Measurements from ENCODE around the gene PROCA1. TPM values are rescaled to one million over a fixed set of nuclear protein-coding genes. Genes with fewer than 3 reads are reported as not detected.

The PROCA1 gene
- total and polyA plus RNA-seq, 2 of the 13 experiments (the other 11 are each of a cell fraction or from before 2014, with no cell fraction given): 0.73 to 1.5 TPM

GRCh38 chr17:28716740-28717577, 5.3 kb upstream of the PROCA1 start:
- no peak overlapping the region for H2AFZ ChIP-seq (ENCODE audit: low read length)

More at GRCh38 chr17:28716740-28717577, 5.3 kb upstream of the PROCA1 start:
- H3K79me2 ChIP-seq (ENCODE audit: insufficient read depth, low read length): peaks cover 20% of the 10 kb centered on the region
- no peaks in the 10 kb centered on the region for H3K9me3 ChIP-seq (ENCODE audit: low read length)
- 84% methylated on average over 49 of the region's 63 CpGs for whole genome bisulfite sequencing (ENCODE audit: low lambda C conversion rate)
- BruUV-seq (replicated peaks): no TSS peak
- CTCF ChIA-PET (ENCODE audit: low intra/inter-chr PET ratio, low total read pairs): no interaction called here
- TF ChIP-seq CBX5 (CRISPR knock-in tag; IDR thresholded peaks at IDR 0.05; ENCODE audit: borderline replicate concordance) (no peak), NR2C2 (CRISPR knock-in tag; IDR thresholded peaks at IDR 0.05; ENCODE audit: borderline replicate concordance) (no peak), ZNF33A (CRISPR knock-in tag; IDR thresholded peaks at IDR 0.05; ENCODE audit: borderline replicate concordance) (no peak), ZNF639 (CRISPR knock-in tag; conservative IDR thresholded peaks at IDR 0.05) (no peak), RNF2 (conservative IDR thresholded peaks at IDR 0.05; ENCODE audit: low read depth) (no peak), ZNF292 (CRISPR knock-in tag; IDR thresholded peaks at IDR 0.05; ENCODE audit: borderline replicate concordance, low read depth) (no peak)
- no peak overlapping the region for H3K4me3 ChIP-seq (replicated peaks in 1 of 3; ENCODE audit: insufficient read depth in 1 of 3, low read depth in 2 of 3, low read length in 3 of 3)
- peaks cover 2 to 3% of the 10 kb centered on the region in 2 experiments; a peak in 3 of 5 replicates for H3K27me3 ChIP-seq (ENCODE audit: control insufficient read depth in 1 of 2, insufficient read depth in 2 of 2, low read length in 2 of 2)
- intact Hi-C loops (cut with micrococcal nuclease; ENCODE audit: unreplicated experiment): no loop called here
- H4K20me1 ChIP-seq (ENCODE audit: insufficient read depth, low read length): peaks cover 14% of the 10 kb centered on the region
- POLR2A ChIA-PET: interaction anchor here (10.1 kb wide), 1 partner anchor 18 kb away, joined by 145 read pairs; no protein-coding TSS in a partner anchor
- no peak overlapping the region for H3K27ac ChIP-seq (ENCODE audit: extremely low read length, insufficient read depth, low read length)
- H3K9ac ChIP-seq (ENCODE audit: insufficient read depth, low read depth, low read length): no peak overlapping the region
- no peak for FAIRE-seq
- H3K4me1 ChIP-seq (ENCODE audit: insufficient read depth, low read length): peaks cover 44% of the 10 kb centered on the region
- no peak overlapping the region for H3K4me2 ChIP-seq (ENCODE audit: low read depth, low read length)
- ATAC-seq: no peak
- no peak for DNase-seq (ENCODE audit: low spot score)
- in situ Hi-C loops (cut with HindIII; ENCODE audit: extremely low pct_ligation_motif_present, low pct_unique_long_range_greater_than_20kb): loop anchor here (5.0 kb wide), 1 partner anchor 70 kb away; the partner anchor contains the start of gene BLTP2
- peaks cover 1 to 12% of the 10 kb centered on the region in 2 experiments; a peak in 1 of 5 replicates for H3K36me3 ChIP-seq (replicated peaks in 1 of 2; ENCODE audit: control insufficient read depth in 1 of 2, insufficient read depth in 2 of 2, low read length in 2 of 2)

All from HepG2 (cell line).